Stomach (tissue), 9 donors: ENCODE data around the gene PACSIN3. TPM values are rescaled to one million over a fixed set of nuclear protein-coding genes. Genes with fewer than 3 reads are reported as not detected.

Experiments
- DNase-seq, 2 donors: peaks; one replicate each; pipeline versions ENCODE4 v3.0.0 to v3.0.0-alpha.2; 2013 to 2019
- H3K27ac ChIP-seq, 5 donors: fragments of 200-600 bp in 4 of 5; sonication (generic) in 4 of 5; one replicate each; pipeline ENCODE4 v1.5.1; 2013 to 2019; ENCODE audit warnings: mild to moderate bottlenecking in 1 of 5, moderate library complexity in 1 of 5
- H3K27me3 ChIP-seq, 3 donors: fragments of 200-600 bp; sonication (generic); one replicate each; pipeline ENCODE4 v1.5.1; 2017 to 2019; ENCODE audit warnings: mixed run types in 1 of 3
- H3K36me3 ChIP-seq, 4 donors: fragments of 200-600 bp; sonication (generic); 1 replicate in 3 of 4; 2 replicates in 1 of 4; pipeline ENCODE4 v1.5.1; 2016 to 2019
- H3K4me1 ChIP-seq, 4 donors: fragments of 200-600 bp; sonication (generic); one replicate each; pipeline ENCODE4 v1.5.1; 2016 to 2019
- H3K4me3 ChIP-seq, 4 donors: fragments of 200-600 bp; sonication (generic) in 3 of 4; one replicate each; pipeline ENCODE4 v1.5.1; 2016 to 2019; ENCODE audit warnings: mild to moderate bottlenecking in 1 of 4
- H3K9me3 ChIP-seq, 4 donors: fragments of 200-600 bp; sonication (generic); one replicate each; pipeline ENCODE4 v1.5.1; 2016 to 2019
- CTCF ChIP-seq, 7 experiments: fragments of 450-650 bp in 4 of 7; fragments of 200-600 bp in 3 of 7; sonication (generic) in 3 of 7; IDR thresholded peaks; one replicate each; pipeline ENCODE4 v1.5.1; 2016 to 2019; ENCODE audit warnings: antibody characterized with exemption in 7 of 7, control low read depth in 2 of 7, mild to moderate bottlenecking in 1 of 7
- EP300 ChIP-seq: sonication (generic); formaldehyde crosslinking; IDR thresholded peaks from one replicate; pipeline ENCODE4 v1.6.1; 2017; ENCODE audit warnings: antibody characterized with exemption
- POLR2A ChIP-seq, 4 donors: fragments of 450-650 bp; IDR thresholded peaks; one replicate each; pipeline ENCODE4 v1.6.1; 2016; ENCODE audit warnings: antibody characterized with exemption in 4 of 4, control low read depth in 2 of 4, mild to moderate bottlenecking in 1 of 4, moderate library complexity in 1 of 4
- POLR2AphosphoS5 ChIP-seq, 3 donors: sonication (generic); formaldehyde crosslinking; IDR thresholded peaks; one replicate each; pipeline ENCODE4 v1.6.1; 2016; ENCODE audit warnings: antibody characterized with exemption in 3 of 3
- WGBS, 5 donors: extraction: QIAGEN DNeasy Blood & Tissue Kit in 3 of 5; methylation state at CpG; one replicate each; pipeline versions ENCODE4 v1.1.5 to v1.1.7; 2013 to 2018; 5-methylcytosine and 5-hydroxymethylcytosine counted together
- intact Hi-C: fragments of 100-400 bp; cut with DNase I; formaldehyde crosslinking; loops from one replicate; pipeline ENCODE4 v1.15.1; 2023; ENCODE audit warnings: low total_unique reads
- polyA plus RNA-seq, 3 donors: library from polyadenylated mRNA; stranded (reverse); fragments of 200-250 nt; gene quantifications; one replicate each; pipeline ENCODE4 v1.2.3, GENCODE V29; 2013
- total RNA-seq, 5 donors: library from RNA; depleted of rRNA; stranded (reverse); fragments of >200 nt; gene quantifications; one replicate each; pipeline versions ENCODE4 v1.1.0 to v1.2.3, GENCODE V29; 2014 to 2016
- donor health status: healthy with polysubstance abuse.
- donor health status: Bipolar disorder and iron deficiency.
- donor health status: healthy.

The PACSIN3 gene
- total and polyA plus RNA-seq, 8 donors: 6.4 to 59.0 (median 26.0) TPM

GRCh38 chr11:47182380-47182779, 3.9 kb downstream of the PACSIN3 start:
- WGBS, 5 donors: 92 to 95% (median 94%) methylated on average over 2 to 17 of the region's 17 CpGs
- H3K4me3 ChIP-seq: no peak overlapping the region
- TF ChIP-seq POLR2A (IDR thresholded peaks at IDR 0.05) (no peak), EP300 (no peak), CTCF (IDR thresholded peaks at IDR 0.05) (no peak), POLR2AphosphoS5 (IDR thresholded peaks at IDR 0.05) (no peak)
- H3K27ac ChIP-seq: peak overlapping the region in 3 of 5 donors; percentile 44 to 97 (median 86)
- H3K4me1 ChIP-seq: peaks cover 34 to 68% (median 61%) of the 10 kb centered on the region in 4 donors
- H3K36me3 ChIP-seq: peaks cover 11 to 44% (median 25%) of the 10 kb centered on the region in 4 donors
- intact Hi-C loops: loop anchor here (10.0 kb wide), 1 partner anchor 82 kb away; no protein-coding TSS in a partner anchor
- DNase-seq: no peak
- H3K9me3 ChIP-seq: no peaks in the 10 kb centered on the region
- peaks cover 0 to 29% (median 3%) of the 10 kb centered on the region in 3 donors for H3K27me3 ChIP-seq

- TF ChIP-seq POLR2AphosphoS5 (IDR thresholded peaks at IDR 0.05) (no peak), POLR2A (IDR thresholded peaks at IDR 0.05) (no peak), CTCF (IDR thresholded peaks at IDR 0.05) (no peak), EP300 (no peak)
- 79 to 93% (median 85%) methylated on average over 6 of the region's 6 CpGs for WGBS, 5 donors
- Histone ChIP-seq H3K9me3 (no peaks in the 10 kb centered on the region), H3K4me1 (peaks cover 26 to 61% (median 54%) of the 10 kb centered on the region in 4 donors), H3K36me3 (peaks cover 11 to 44% (median 25%) of the 10 kb centered on the region in 4 donors), H3K27me3 (peaks cover 0 to 19% (median 0%) of the 10 kb centered on the region in 3 donors), H3K4me3 (no peak overlapping the region), H3K27ac (no peak overlapping the region)
- no peak for DNase-seq
- intact Hi-C loops: loop anchor here (10.0 kb wide), 1 partner anchor 84 kb away; no protein-coding TSS in a partner anchor
Measured at GRCh38 chr11:47181271-47181670, 5.0 kb downstream of the PACSIN3 start.

GRCh38 chr11:47180006-47180787, 6.0 kb downstream of the PACSIN3 start:
- DNase-seq: no peak
- H3K4me1 ChIP-seq: peaks cover 34 to 62% (median 55%) of the 10 kb centered on the region in 4 donors
- intact Hi-C loops: loop anchor here (10.0 kb wide), 1 partner anchor 85 kb away; no protein-coding TSS in a partner anchor
- no peak overlapping the region for H3K4me3 ChIP-seq
- WGBS, 5 donors: 90 to 94% (median 93%) methylated on average over 34 to 35 of the region's 35 CpGs
- no peaks in the 10 kb centered on the region for H3K9me3 ChIP-seq
- no peak overlapping the region for H3K27ac ChIP-seq
- peaks cover 0 to 9% (median 0%) of the 10 kb centered on the region in 3 donors for H3K27me3 ChIP-seq
- H3K36me3 ChIP-seq: peaks cover 11 to 47% (median 27%) of the 10 kb centered on the region in 4 donors
- no peak for TF ChIP-seq CTCF (IDR thresholded peaks at IDR 0.05)
- TF ChIP-seq POLR2AphosphoS5 (IDR thresholded peaks at IDR 0.05): no peak
- no peak for TF ChIP-seq EP300

- intact Hi-C loops: no loop called here
- H3K9me3 ChIP-seq: no peaks in the 10 kb centered on the region
- WGBS, 5 donors: 89 to 100% (median 93%) methylated on average over 1 of the region's 1 CpG
- H3K27me3 ChIP-seq: peaks cover 0 to 4% (median 0%) of the 10 kb centered on the region in 3 donors
- H3K4me1 ChIP-seq: peaks cover 39 to 61% (median 55%) of the 10 kb centered on the region in 4 donors
- H3K4me3 ChIP-seq: no peak overlapping the region
- peaks cover 11 to 53% (median 32%) of the 10 kb centered on the region in 4 donors for H3K36me3 ChIP-seq
- DNase-seq: peak; percentile 40 to 72
- peak overlapping the region in 2 of 5 donors; percentile 32 to 99 for H3K27ac ChIP-seq
- TF ChIP-seq CTCF (IDR thresholded peaks at IDR 0.05): peak in 4 of 7 experiments; percentile 30 to 43 (median 42)
- TF ChIP-seq POLR2A (IDR thresholded peaks at IDR 0.05): no peak
Measured at GRCh38 chr11:47179655-47179991, 6.6 kb downstream of the PACSIN3 start.
